Upper lobe of left lung (tissue), 6 donors: ENCODE measurements around the gene SLC11A2. TPM values are rescaled to one million over a fixed set of nuclear protein-coding genes. Genes with fewer than 3 reads are reported as not detected.
A peak's percentile ranks its signal among the peaks of the same experiment; 100 is the strongest.

ENCODE experiments used
- ATAC-seq, 2 donors: fragments of 200-7000 bp; cut with Tn5 transposase; one replicate each; pipeline ENCODE4 v1.9.1; 2022; ENCODE audit warnings: mild to moderate bottlenecking in 2 of 2, moderate library complexity in 2 of 2; ENCODE audit not compliant: low FRiP score in 2 of 2
- DNase-seq, 2 donors: peaks; one replicate each; pipeline ENCODE4 v3.0.0-alpha.2; 2019 to 2020
- H3K27ac ChIP-seq, 4 donors: fragments of 200-600 bp; sonication (generic); one replicate each; pipeline ENCODE4 v1.5.1; 2016 to 2019
- H3K27me3 ChIP-seq, 4 donors: fragments of 200-600 bp; sonication (generic); one replicate each; pipeline ENCODE4 v1.5.1; 2017 to 2019
- H3K36me3 ChIP-seq, 4 donors: fragments of 200-600 bp; sonication (generic); one replicate each; pipeline ENCODE4 v1.5.1; 2016 to 2019
- H3K4me1 ChIP-seq, 4 donors: fragments of 200-600 bp; sonication (generic); one replicate each; pipeline ENCODE4 v1.5.1; 2018 to 2019
- H3K4me3 ChIP-seq, 4 donors: fragments of 200-600 bp; sonication (generic); one replicate each; pipeline ENCODE4 v1.5.1; 2017 to 2019; ENCODE audit warnings: mild to moderate bottlenecking in 2 of 4, moderate library complexity in 1 of 4
- H3K9me3 ChIP-seq, 4 donors: fragments of 200-600 bp; sonication (generic); one replicate each; pipeline ENCODE4 v1.5.1; 2018 to 2019
- EP300 ChIP-seq, 4 donors: sonication (generic); formaldehyde crosslinking; IDR thresholded peaks; one replicate each; pipeline ENCODE4 v1.5.1; 2017; ENCODE audit warnings: antibody characterized with exemption in 4 of 4, control low read depth in 2 of 4
- POLR2A ChIP-seq, 4 donors: fragments of 450-650 bp; IDR thresholded peaks; one replicate each; pipeline ENCODE4 v1.5.1; 2016 to 2017; ENCODE audit warnings: antibody characterized with exemption in 4 of 4, mild to moderate bottlenecking in 2 of 4
- POLR2AphosphoS5 ChIP-seq, 2 donors: sonication (generic); formaldehyde crosslinking; IDR thresholded peaks; one replicate each; pipeline ENCODE4 v1.5.1; 2017; ENCODE audit warnings: antibody characterized with exemption in 2 of 2
- WGBS, 2 donors: methylation state at CpG; one replicate each; pipeline ENCODE4 v1.1.5; 2017 to 2018; 5-methylcytosine and 5-hydroxymethylcytosine counted together
- total RNA-seq, 6 donors: library from RNA; depleted of rRNA in 4 of 6; stranded (reverse); fragments of >200 nt in 4 of 6; gene quantifications; one replicate each; pipeline versions ENCODE4 v1.1.0 to v1.2.1, GENCODE V29; 2016 to 2021
- TF ChIP-seq, protein P1 (sequence below), 6 experiments: fragments of 450-650 bp in 4 of 6; fragments of 200-600 bp in 2 of 6; sonication (generic) in 2 of 6; IDR thresholded peaks; one replicate each; pipeline ENCODE4 v1.5.1; 2016 to 2019; ENCODE audit warnings: antibody characterized with exemption in 6 of 6
- donor health status: DM: no; HTN: no; CAD: no; lungs with moderate emphysema.
- donor health status: DM: no; HTN: yes; CAD: no; lungs with severe emphysema.

Gene SLC11A2
- total RNA-seq, 6 donors from 2014 or later: 67.3 to 110 (median 87.0) TPM

DNA sequence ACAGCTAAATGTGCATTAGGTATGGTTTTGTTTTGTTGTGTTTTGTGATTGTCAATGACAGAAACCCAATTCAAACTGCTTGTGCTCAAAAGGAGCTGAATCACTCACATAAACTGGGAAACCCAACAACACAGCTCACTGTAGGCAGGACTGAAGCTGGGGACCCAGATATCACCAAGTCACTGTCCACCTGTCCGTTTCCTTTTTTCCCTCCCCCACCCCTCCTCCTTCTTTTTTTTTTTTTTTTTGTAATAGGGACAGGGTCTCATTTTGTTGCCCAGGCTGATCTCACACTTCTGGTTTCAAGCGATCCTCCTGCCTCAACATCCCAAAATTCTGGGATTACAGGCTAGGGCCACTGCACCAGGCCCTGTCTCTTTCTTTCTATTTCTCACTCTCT is 6.9 kb upstream of the SLC11A2 start:
- no peak for ATAC-seq
- TF ChIP-seq POLR2A (IDR thresholded peaks at IDR 0.05): no peak
- no peak for TF ChIP-seq EP300 (IDR thresholded peaks at IDR 0.05)
- TF ChIP-seq, protein P1, sequence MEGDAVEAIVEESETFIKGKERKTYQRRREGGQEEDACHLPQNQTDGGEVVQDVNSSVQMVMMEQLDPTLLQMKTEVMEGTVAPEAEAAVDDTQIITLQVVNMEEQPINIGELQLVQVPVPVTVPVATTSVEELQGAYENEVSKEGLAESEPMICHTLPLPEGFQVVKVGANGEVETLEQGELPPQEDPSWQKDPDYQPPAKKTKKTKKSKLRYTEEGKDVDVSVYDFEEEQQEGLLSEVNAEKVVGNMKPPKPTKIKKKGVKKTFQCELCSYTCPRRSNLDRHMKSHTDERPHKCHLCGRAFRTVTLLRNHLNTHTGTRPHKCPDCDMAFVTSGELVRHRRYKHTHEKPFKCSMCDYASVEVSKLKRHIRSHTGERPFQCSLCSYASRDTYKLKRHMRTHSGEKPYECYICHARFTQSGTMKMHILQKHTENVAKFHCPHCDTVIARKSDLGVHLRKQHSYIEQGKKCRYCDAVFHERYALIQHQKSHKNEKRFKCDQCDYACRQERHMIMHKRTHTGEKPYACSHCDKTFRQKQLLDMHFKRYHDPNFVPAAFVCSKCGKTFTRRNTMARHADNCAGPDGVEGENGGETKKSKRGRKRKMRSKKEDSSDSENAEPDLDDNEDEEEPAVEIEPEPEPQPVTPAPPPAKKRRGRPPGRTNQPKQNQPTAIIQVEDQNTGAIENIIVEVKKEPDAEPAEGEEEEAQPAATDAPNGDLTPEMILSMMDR (IDR thresholded peaks at IDR 0.05): no peak
- TF ChIP-seq POLR2AphosphoS5 (IDR thresholded peaks at IDR 0.05): no peak
- H3K4me3 ChIP-seq: no peak overlapping the region
- no peak for DNase-seq
- 85 to 88% methylated on average over 2 of the region's 2 CpGs for WGBS, 2 donors
- peaks cover 0 to 4% (median 2%) of the 10 kb centered on the region in 4 donors for H3K4me1 ChIP-seq
- H3K27ac ChIP-seq: no peak overlapping the region
- H3K36me3 ChIP-seq: no peaks in the 10 kb centered on the region
- no peaks in the 10 kb centered on the region for H3K9me3 ChIP-seq
- H3K27me3 ChIP-seq: no peaks in the 10 kb centered on the region

DNA sequence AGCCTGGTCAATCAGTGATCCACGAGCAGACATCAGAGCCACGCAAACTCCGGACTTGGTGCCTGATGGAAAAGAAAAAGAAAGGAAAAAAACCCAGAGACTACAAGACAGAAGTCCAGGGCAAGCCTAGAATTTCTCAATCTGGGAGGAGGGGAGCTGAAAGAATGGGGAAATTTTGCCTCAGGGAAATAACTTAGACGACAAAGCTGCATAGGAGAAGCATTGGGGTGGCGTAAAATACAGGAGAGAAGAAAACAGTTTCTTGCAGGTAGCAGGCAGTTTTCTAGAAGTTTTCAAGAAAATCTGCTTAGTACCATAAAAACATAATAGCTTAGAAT is 2.6 kb upstream of the SLC11A2 start:
- Histone ChIP-seq H3K4me3 (peak overlapping the region in 3 of 4 donors; percentile 17 to 28 (median 23)), H3K27ac (peak overlapping the region in 3 of 4 donors; percentile 46 to 59 (median 47)), H3K4me1 (peaks cover 7 to 31% (median 17%) of the 10 kb centered on the region in 4 donors), H3K36me3 (no peaks in the 10 kb centered on the region), H3K9me3 (no peaks in the 10 kb centered on the region), H3K27me3 (no peaks in the 10 kb centered on the region)
- no peak for DNase-seq
- no peak for ATAC-seq
- no peak for TF ChIP-seq POLR2A (IDR thresholded peaks at IDR 0.05)
- TF ChIP-seq POLR2AphosphoS5 (IDR thresholded peaks at IDR 0.05): no peak
- no peak for TF ChIP-seq EP300 (IDR thresholded peaks at IDR 0.05)
- TF ChIP-seq, protein P1 (IDR thresholded peaks at IDR 0.05): no peak
- WGBS, 2 donors: 53 to 61% methylated on average over 5 of the region's 5 CpGs

DNA sequence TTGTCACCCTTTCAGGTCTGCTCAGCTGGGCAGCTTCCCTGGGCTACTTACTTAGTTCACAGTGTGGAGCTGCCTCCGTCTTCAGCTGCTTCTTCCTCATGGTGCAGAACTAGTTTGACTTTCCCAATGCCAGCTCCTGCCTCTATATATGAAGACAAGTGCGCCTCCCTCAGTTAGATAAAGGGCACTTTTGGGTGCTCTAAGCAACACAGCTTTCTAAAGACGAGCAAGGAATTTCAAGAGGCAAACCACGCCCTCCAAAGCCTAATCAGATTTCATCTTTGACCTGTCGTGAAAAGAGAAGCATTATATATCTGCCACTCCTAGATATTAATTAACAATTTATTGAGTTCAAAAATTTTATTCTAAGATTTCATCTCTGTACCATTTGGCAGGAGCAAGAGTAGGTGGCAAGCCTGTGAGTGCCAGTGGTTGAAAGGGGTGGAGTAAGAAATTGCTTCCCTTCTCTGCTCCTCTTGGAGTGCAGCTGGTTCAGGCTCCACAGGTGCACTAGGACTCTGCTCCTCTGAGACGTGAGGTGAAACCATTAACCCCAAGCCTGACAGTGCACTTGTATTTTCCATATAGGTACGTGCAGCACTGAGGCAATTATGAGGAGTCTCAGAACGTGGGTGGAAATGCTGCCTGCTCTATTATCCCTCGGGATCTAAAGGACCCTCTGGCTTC is 2.1 kb upstream of the SLC11A2 start:
- H3K36me3 ChIP-seq: no peaks in the 10 kb centered on the region
- peak overlapping the region in 3 of 4 donors; percentile 46 to 59 (median 47) for H3K27ac ChIP-seq
- no peaks in the 10 kb centered on the region for H3K9me3 ChIP-seq
- TF ChIP-seq POLR2A (IDR thresholded peaks at IDR 0.05) (no peak), POLR2AphosphoS5 (IDR thresholded peaks at IDR 0.05) (no peak)
- TF ChIP-seq, protein P1 (IDR thresholded peaks at IDR 0.05): peak in 4 of 6 experiments; percentile 29 to 61 (median 50)
- H3K4me3 ChIP-seq: peak overlapping the region in 3 of 4 donors; percentile 17 to 28 (median 23)
- peak in 1 of 2 donors; percentile 42 for ATAC-seq
- H3K4me1 ChIP-seq: peaks cover 12 to 35% (median 22%) of the 10 kb centered on the region in 4 donors
- no peaks in the 10 kb centered on the region for H3K27me3 ChIP-seq
- WGBS, 2 donors: 23 to 26% methylated on average over 9 of the region's 9 CpGs
- DNase-seq: peak in 1 of 2 donors; percentile 77

DNA sequence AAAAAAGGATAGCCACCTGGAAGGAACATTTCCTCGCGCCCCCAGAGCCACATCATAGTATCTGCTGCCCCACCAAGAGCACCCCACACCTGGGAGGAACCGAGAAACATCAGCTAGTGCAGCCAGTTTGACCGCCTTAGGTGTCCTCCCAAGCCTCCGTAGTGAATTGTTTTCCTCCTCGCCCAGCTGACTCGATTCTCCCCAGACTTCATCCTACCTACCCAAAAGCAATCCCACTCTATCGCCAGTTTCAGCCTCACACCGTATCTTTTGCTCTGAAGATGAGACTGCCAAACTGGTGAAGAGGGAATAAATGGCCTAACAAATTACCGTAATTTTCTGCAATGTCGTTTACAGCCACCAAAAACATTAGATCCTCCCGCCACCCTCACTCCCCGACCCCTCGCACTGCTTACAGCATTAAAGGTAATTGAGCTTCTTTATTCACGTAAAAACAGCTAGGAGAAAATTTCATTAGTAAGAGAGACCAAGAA is 1.2 kb upstream of the SLC11A2 start:
- no peak overlapping the region for H3K27ac ChIP-seq

More for the DNA sequence above, 1.2 kb upstream of the SLC11A2 start:
- TF ChIP-seq, protein P1 (IDR thresholded peaks at IDR 0.05): no peak
- TF ChIP-seq POLR2AphosphoS5 (IDR thresholded peaks at IDR 0.05): no peak
- no peak for TF ChIP-seq EP300 (IDR thresholded peaks at IDR 0.05)
- TF ChIP-seq POLR2A (IDR thresholded peaks at IDR 0.05): no peak
- Histone ChIP-seq H3K4me1 (peaks cover 15 to 43% (median 31%) of the 10 kb centered on the region in 4 donors), H3K4me3 (no peak overlapping the region), H3K36me3 (no peaks in the 10 kb centered on the region), H3K9me3 (no peaks in the 10 kb centered on the region), H3K27me3 (no peaks in the 10 kb centered on the region)
- DNase-seq (no peak), ATAC-seq (no peak)
- WGBS, 2 donors: 93 to 94% methylated on average over 15 of the region's 15 CpGs
